Effector memory CD4-positive, alpha-beta T cell (primary cell): ENCODE data around the gene CLRN3.

Source experiments
- DNase-seq, 3 donors: peaks; one replicate each; pipeline ENCODE4 v3.0.0-alpha.2; 2020
- H3K27ac ChIP-seq: 2 replicates; pipeline ENCODE4 v1.7.0; 2013; ENCODE audit warnings: mild to moderate bottlenecking, low read length, moderate library complexity; ENCODE audit not compliant: insufficient read depth, poor library complexity, severe bottlenecking
- H3K27me3 ChIP-seq: replicated peaks from 2 replicates; pipeline ENCODE4 v1.7.0; 2013; ENCODE audit warnings: mild to moderate bottlenecking, low read length; ENCODE audit not compliant: insufficient read depth, control insufficient read depth, poor library complexity, severe bottlenecking
- H3K36me3 ChIP-seq: 2 replicates; pipeline ENCODE4 v1.7.0; 2013; ENCODE audit warnings: mild to moderate bottlenecking, low read length, moderate library complexity; ENCODE audit not compliant: control insufficient read depth, insufficient read depth
- H3K4me1 ChIP-seq: 2 replicates; pipeline ENCODE4 v1.7.0; 2013; ENCODE audit warnings: low read length, mild to moderate bottlenecking; ENCODE audit not compliant: control insufficient read depth, insufficient read depth, poor library complexity, severe bottlenecking
- H3K4me3 ChIP-seq: 2 replicates; pipeline ENCODE4 v1.7.0; 2013; ENCODE audit warnings: low read length, low read depth, mild to moderate bottlenecking; ENCODE audit not compliant: insufficient read depth, poor library complexity, severe bottlenecking
- H3K9me3 ChIP-seq: 2 replicates; pipeline ENCODE4 v1.7.0; 2013; ENCODE audit warnings: mild to moderate bottlenecking, low read length, moderate library complexity; ENCODE audit not compliant: control insufficient read depth

The CLRN3 gene

GRCh38 chr10:127833804-127834203, 58.9 kb downstream of the CLRN3 start:
- Histone ChIP-seq H3K27ac (no peak overlapping the region), H3K27me3 (no peaks in the 10 kb centered on the region), H3K4me1 (no peaks in the 10 kb centered on the region), H3K36me3 (no peaks in the 10 kb centered on the region), H3K4me3 (no peak overlapping the region), H3K9me3 (no peaks in the 10 kb centered on the region)
- DNase-seq: no peak

- no peak overlapping the region for H3K27ac ChIP-seq
- DNase-seq: no peak
- no peaks in the 10 kb centered on the region for H3K27me3 ChIP-seq
- H3K9me3 ChIP-seq: no peaks in the 10 kb centered on the region
- no peak overlapping the region for H3K4me3 ChIP-seq
- H3K36me3 ChIP-seq: no peaks in the 10 kb centered on the region
- no peaks in the 10 kb centered on the region for H3K4me1 ChIP-seq
Measured at GRCh38 chr10:127832501-127832900, 60.2 kb downstream of the CLRN3 start.

GRCh38 chr10:127830414-127830813, 62.3 kb downstream of the CLRN3 start:
- Histone ChIP-seq H3K4me3 (no peak overlapping the region), H3K27me3 (no peaks in the 10 kb centered on the region), H3K4me1 (no peaks in the 10 kb centered on the region), H3K27ac (no peak overlapping the region), H3K36me3 (no peaks in the 10 kb centered on the region), H3K9me3 (no peaks in the 10 kb centered on the region)
- DNase-seq: no peak
